Breast epithelium (tissue), 4 donors: ENCODE data around the gene SEC14L1. TPM values are rescaled to one million over a fixed set of nuclear protein-coding genes. Genes with fewer than 3 reads are reported as not detected.

ENCODE experiments used
- DNase-seq, 2 donors: peaks; one replicate each; pipeline ENCODE4 v3.0.0-alpha.2; 2019; ENCODE audit warnings: low spot score in 2 of 2
- H3K27ac ChIP-seq, 2 donors: fragments of 200-600 bp; sonication (generic) in 1 of 2; one replicate each; pipeline ENCODE4 v1.5.1; 2016 to 2019; ENCODE audit warnings: mild to moderate bottlenecking in 1 of 2
- H3K27me3 ChIP-seq, 2 donors: fragments of 200-600 bp; sonication (generic) in 1 of 2; one replicate each; pipeline versions ENCODE4 v1.5.1 to v1.6.0; 2017 to 2019; ENCODE audit warnings: control low read depth in 1 of 2, mild to moderate bottlenecking in 1 of 2
- H3K36me3 ChIP-seq: fragments of 200-600 bp; one replicate; pipeline ENCODE4 v1.5.1; 2019
- H3K4me1 ChIP-seq, 2 donors: fragments of 200-600 bp; sonication (generic); one replicate each; pipeline ENCODE4 v1.5.1; 2016 to 2019; ENCODE audit warnings: control low read depth in 1 of 2
- H3K4me3 ChIP-seq, 3 donors: fragments of 200-600 bp; sonication (generic); 1 replicate in 2 of 3; 2 replicates in 1 of 3; pipeline ENCODE4 v1.5.1; 2016 to 2019; ENCODE audit warnings: mild to moderate bottlenecking in 3 of 3, moderate library complexity in 2 of 3
- H3K9me3 ChIP-seq, 2 donors: fragments of 200-600 bp; sonication (generic) in 1 of 2; one replicate each; pipeline ENCODE4 v1.5.1; 2016 to 2019; ENCODE audit warnings: control low read depth in 1 of 2
- CTCF ChIP-seq, 3 donors: fragments of 450-650 bp; IDR thresholded peaks; one replicate each; pipeline ENCODE4 v1.5.1; 2016 to 2017; ENCODE audit warnings: antibody characterized with exemption in 3 of 3, mild to moderate bottlenecking in 3 of 3, moderate library complexity in 3 of 3
- POLR2A ChIP-seq: fragments of 450-650 bp; IDR thresholded peaks from one replicate; pipeline ENCODE4 v1.6.1; 2016; ENCODE audit warnings: antibody characterized with exemption, mild to moderate bottlenecking, moderate library complexity
- POLR2AphosphoS5 ChIP-seq, 3 donors: sonication (generic); formaldehyde crosslinking; IDR thresholded peaks; one replicate each; pipeline ENCODE4 v1.6.1; 2017; ENCODE audit warnings: antibody characterized with exemption in 3 of 3
- intact Hi-C: fragments of 100-400 bp; cut with DNase I; formaldehyde crosslinking; loops from one replicate; pipeline ENCODE4 v1.15.1; 2023; ENCODE audit warnings: low total_unique reads
- total RNA-seq, 3 donors: library from RNA; depleted of rRNA; stranded (reverse); fragments of >200 nt; gene quantifications; one replicate each; pipeline ENCODE4 v1.1.0, GENCODE V29; 2016

SEC14L1 gene
- total RNA-seq, 3 donors from 2014 or later, result 52.2 to 106 (median 59.6) TPM

- Histone ChIP-seq H3K4me3 (no peak overlapping the region), H3K36me3 (peaks cover 22% of the 10 kb centered on the region), H3K9me3 (no peaks in the 10 kb centered on the region), H3K4me1 (no peaks in the 10 kb centered on the region), H3K27me3 (no peaks in the 10 kb centered on the region), H3K27ac (no peak overlapping the region)
- intact Hi-C loops, result loop anchor here (1.0 kb wide), 1 partner anchor 14 kb away; no protein-coding TSS in a partner anchor
- TF ChIP-seq POLR2A, result no peak
- TF ChIP-seq POLR2AphosphoS5 (IDR thresholded peaks at IDR 0.05), result no peak
- no peak for TF ChIP-seq CTCF (IDR thresholded peaks at IDR 0.05)
- no peak for DNase-seq
Observed at GRCh38 chr17:77207689-77208216, 67.0 kb downstream of the SEC14L1 start.

- no peak overlapping the region for H3K4me3 ChIP-seq
- no peak overlapping the region for H3K27ac ChIP-seq
- intact Hi-C loops, result loop anchor here (1.0 kb wide), 1 partner anchor 15 kb away; no protein-coding TSS in a partner anchor
- no peaks in the 10 kb centered on the region for H3K4me1 ChIP-seq
- DNase-seq, result no peak
- no peaks in the 10 kb centered on the region for H3K27me3 ChIP-seq
- H3K9me3 ChIP-seq, result no peaks in the 10 kb centered on the region
- TF ChIP-seq CTCF (IDR thresholded peaks at IDR 0.05) (peak in 1 of 3 donors; percentile 38), POLR2A (no peak), POLR2AphosphoS5 (IDR thresholded peaks at IDR 0.05) (peak in 1 of 3 donors; percentile 21)
- peaks cover 27% of the 10 kb centered on the region for H3K36me3 ChIP-seq
Observed at GRCh38 chr17:77208217-77208808, 67.5 kb downstream of the SEC14L1 start.

- H3K9me3 ChIP-seq, result no peaks in the 10 kb centered on the region
- H3K4me1 ChIP-seq, result no peaks in the 10 kb centered on the region
- H3K36me3 ChIP-seq, result peaks cover 23% of the 10 kb centered on the region
- no peak for DNase-seq
- no peaks in the 10 kb centered on the region for H3K27me3 ChIP-seq
- no peak overlapping the region for H3K27ac ChIP-seq
- TF ChIP-seq CTCF (IDR thresholded peaks at IDR 0.05), result no peak
- TF ChIP-seq POLR2AphosphoS5 (IDR thresholded peaks at IDR 0.05), result no peak
- TF ChIP-seq POLR2A, result no peak
- intact Hi-C loops, result loop anchor here (1.0 kb wide), 1 partner anchor 16 kb away; no protein-coding TSS in a partner anchor
- no peak overlapping the region for H3K4me3 ChIP-seq
Observed at GRCh38 chr17:77208856-77209255, 68.1 kb downstream of the SEC14L1 start.

- Histone ChIP-seq H3K4me1 (no peaks in the 10 kb centered on the region), H3K27ac (no peak overlapping the region), H3K36me3 (peaks cover 23% of the 10 kb centered on the region), H3K4me3 (no peak overlapping the region), H3K9me3 (no peaks in the 10 kb centered on the region), H3K27me3 (no peaks in the 10 kb centered on the region)
- TF ChIP-seq CTCF (IDR thresholded peaks at IDR 0.05), result no peak
- TF ChIP-seq POLR2AphosphoS5 (IDR thresholded peaks at IDR 0.05), result no peak
- TF ChIP-seq POLR2A, result no peak
- no peak for DNase-seq
- intact Hi-C loops, result no loop called here
Observed at GRCh38 chr17:77209330-77209748, 68.6 kb downstream of the SEC14L1 start.

- Histone ChIP-seq H3K36me3 (peaks cover 16% of the 10 kb centered on the region), H3K27me3 (no peaks in the 10 kb centered on the region), H3K4me3 (no peak overlapping the region), H3K4me1 (no peaks in the 10 kb centered on the region), H3K9me3 (no peaks in the 10 kb centered on the region), H3K27ac (no peak overlapping the region)
- intact Hi-C loops, result no loop called here
- no peak for DNase-seq
- TF ChIP-seq POLR2A, result no peak
- no peak for TF ChIP-seq CTCF (IDR thresholded peaks at IDR 0.05)
- TF ChIP-seq POLR2AphosphoS5 (IDR thresholded peaks at IDR 0.05), result no peak
Observed at GRCh38 chr17:77210331-77210730, 69.6 kb downstream of the SEC14L1 start.
